C4-2B (cell line): ENCODE measurements around the gene KRT14.
"Not testable (repeated sequence)": the region's sequence is repeated elsewhere in the genome, so short reads cannot be mapped to it uniquely, and the experiment has no call there.

Source experiments
- H3K27ac ChIP-seq: fragments of 450-650 bp; 2 replicates; pipeline ENCODE4 v1.5.1; 2017
- CTCF ChIP-seq: fragments of 450-650 bp; conservative IDR thresholded peaks from 2 replicates; pipeline ENCODE4 v1.5.1; 2017; ENCODE audit warnings: mild to moderate bottlenecking
- ZFX ChIP-seq: fragments of 450-650 bp; IDR thresholded peaks from 2 replicates; pipeline ENCODE4 v1.6.1; 2017

KRT14 gene

GRCh38 chr17:41631025-41631897 lies 44.6 kb upstream of the KRT14 start:
- H3K27ac ChIP-seq, result no peak overlapping the region
- TF ChIP-seq CTCF (no peak), ZFX (no peak)

GRCh38 chr17:41629826-41630670 lies 43.4 kb upstream of the KRT14 start:
- TF ChIP-seq CTCF (no peak), ZFX (no peak)
- H3K27ac ChIP-seq, result no peak overlapping the region

GRCh38 chr17:41629316-41629715 lies 42.6 kb upstream of the KRT14 start:
- H3K27ac ChIP-seq, result no peak overlapping the region
- TF ChIP-seq ZFX (no peak), CTCF (no peak)

GRCh38 chr17:41628621-41629255 lies 42.0 kb upstream of the KRT14 start:
- not testable (repeated sequence) for H3K27ac ChIP-seq

- not testable (repeated sequence) for H3K27ac ChIP-seq
Observed at GRCh38 chr17:41628073-41628370, 41.3 kb upstream of the KRT14 start.

- TF ChIP-seq ZFX, result no peak
- TF ChIP-seq CTCF, result no peak
- H3K27ac ChIP-seq, result no peak overlapping the region
Observed at GRCh38 chr17:41627316-41628072, 40.8 kb upstream of the KRT14 start.

GRCh38 chr17:41626914-41627295 lies 40.2 kb upstream of the KRT14 start:
- not testable (repeated sequence) for H3K27ac ChIP-seq

GRCh38 chr17:41626028-41626913 lies 39.6 kb upstream of the KRT14 start:
- not testable (repeated sequence) for H3K27ac ChIP-seq
